Ovary (tissue), 10 donors: Measurements from ENCODE around the gene SHMT2. TPM values are rescaled to one million over a fixed set of nuclear protein-coding genes. Genes with fewer than 3 reads are reported as not detected.

Experiments used
- DNase-seq, 5 donors: peaks; one replicate each; pipeline ENCODE4 v3.0.0-alpha.2; 2019 to 2020
- H3K27ac ChIP-seq, 2 donors: fragments of 200-600 bp; one replicate each; pipeline versions ENCODE4 v1.5.1 to v1.8.0; 2019 to 2022
- H3K27me3 ChIP-seq: fragments of 200-600 bp; one replicate; pipeline ENCODE4 v1.8.0; 2022
- H3K36me3 ChIP-seq: fragments of 200-600 bp; sonication (generic); one replicate; pipeline ENCODE4 v1.5.1; 2019
- H3K4me1 ChIP-seq: one replicate; pipeline ENCODE4 v1.8.1; 2013; ENCODE audit warnings: mild to moderate bottlenecking, moderate library complexity; ENCODE audit not compliant: insufficient read depth
- H3K4me3 ChIP-seq: fragments of 200-600 bp; sonication (generic); one replicate; pipeline ENCODE4 v1.5.1; 2017
- H3K9me3 ChIP-seq, 2 donors: fragments of 200-600 bp in 1 of 2; sonication (generic) in 1 of 2; one replicate each; pipeline versions ENCODE4 v1.5.1 to v1.8.1; 2013 to 2019; ENCODE audit warnings: mild to moderate bottlenecking in 1 of 2, moderate library complexity in 1 of 2
- EP300 ChIP-seq: sonication (generic); formaldehyde crosslinking; IDR thresholded peaks from one replicate; pipeline ENCODE4 v1.6.1; 2017; ENCODE audit warnings: antibody characterized with exemption
- POLR2A ChIP-seq: fragments of 450-650 bp; IDR thresholded peaks from one replicate; pipeline ENCODE4 v1.6.1; 2017; ENCODE audit warnings: antibody characterized with exemption, mild to moderate bottlenecking, moderate library complexity
- WGBS, 3 donors: extraction: QIAGEN DNeasy Blood & Tissue Kit in 1 of 3; methylation state at CpG; one replicate each; pipeline versions ENCODE4 v1.1.5 to v1.1.7; 2013 to 2017; 5-methylcytosine and 5-hydroxymethylcytosine counted together
- intact Hi-C, 4 donors: fragments of 100-400 bp; cut with DNase I; formaldehyde crosslinking; loops; one replicate each; pipeline versions ENCODE4 v1.11.0 to v1.15.1; 2022 to 2023
- long read RNA-seq, 3 donors: library from polyadenylated mRNA in 2 of 3; unstranded in 2 of 3; transcript quantifications; one replicate each; pipeline ENCODE4 v2.0.0 and lab custom pipeline, GENCODE V29; 2021 to 2026
- polyA plus RNA-seq, 2 donors: library from polyadenylated mRNA; stranded (reverse); fragments of 200-250 nt in 1 of 2; fragments of 350-450 nt in 1 of 2; fragmentation: Illumina TruSeq in 1 of 2; extraction: RNeasy Lipid Tissue Mini Kit (QIAGEN cat#74804) in 1 of 2; gene quantifications; one replicate each; pipeline ENCODE4 v1.2.3, GENCODE V29; 2013 to 2014
- total RNA-seq, 7 donors: library from RNA; depleted of rRNA in 2 of 7; stranded (reverse); fragments of >200 nt in 2 of 7; fragmentation: NEBNext Ultra II Directional in 3 of 7; extraction: Animal tissue kit (Norgen Biotek cat#: 25700) in 3 of 7; gene quantifications; one replicate each; pipeline versions ENCODE4 v1.1.0 to v1.2.4, GENCODE V29; 2016 to 2023
- TF ChIP-seq, protein P1 (sequence below), 3 donors: fragments of 450-650 bp in 2 of 3; fragments of 200-600 bp in 1 of 3; IDR thresholded peaks; one replicate each; pipeline versions ENCODE4 v1.5.1 to v1.8.0; 2016 to 2022; ENCODE audit warnings: antibody characterized with exemption in 3 of 3, mild to moderate bottlenecking in 1 of 3
- donor health status: DM: no; HTN: no; CAD: no; lungs with moderate emphysema.
- donor health status: DM: no; HTN: no; CAD: no.
- donor health status: Bipolar disorder and iron deficiency.
- donor health status: DM: yes; HTN: yes; CAD: no.
- donor health status: DM: no; HTN: no; CAD: no.
- donor health status: DM: yes; HTN: yes; CAD: no.

Gene SHMT2
- total RNA-seq (100 to 1,000 TPM in 1 of 7 donors, 10 to 100 TPM in 6; 32.3 to 185 (median 46.6) TPM), polyA plus RNA-seq (10 to 100 TPM; 23.0 to 34.7 TPM)
- long read RNA-seq, donor 1, transcript SHMT2-201 (12 exons, 2,537 nt): major isoform, 348 of 460 reads
- long read RNA-seq, donor 1, transcript SHMT2-226 (11 exons, 2,215 nt): minor isoform, 12 of 460 reads
- long read RNA-seq, donor 1, partial matches to known transcripts: 60 of 460 reads
- long read RNA-seq, donor 1, other reads (novel, unspliced or antisense): 35 of 460 reads
- long read RNA-seq, donor 2, transcript SHMT2-201 (12 exons, 2,537 nt): major isoform, 16 of 18 reads
- long read RNA-seq, donor 2, partial matches to known transcripts: 0 of 18 reads
- long read RNA-seq, donor 2, other reads (novel, unspliced or antisense): 0 of 18 reads
- long read RNA-seq, donor 3, transcript SHMT2-201 (12 exons, 2,537 nt): major isoform, 73 of 91 reads
- long read RNA-seq, donor 3, partial matches to known transcripts: 7 of 91 reads
- long read RNA-seq, donor 3, other reads (novel, unspliced or antisense): 7 of 91 reads

GRCh38 chr12:57229634-57230380 is at the start of gene SHMT2:
TSS of gene SHMT2 (plus strand) at chr12:57229711. CDS start at chr12:57229779, 68 bp downstream.
- Histone ChIP-seq H3K27ac (no peak within 1 kb of the TSS), H3K4me1 (peaks cover 7% of the 10 kb centered on the region), H3K27me3 (peaks cover under 1% of the 10 kb centered on the region), H3K9me3 (no peaks in the 10 kb centered on the region), H3K4me3 (peak within 1 kb of the TSS; percentile 66), H3K36me3 (no peaks in the 10 kb centered on the region)
- TF ChIP-seq POLR2A (peak; percentile 38), EP300 (no peak)
- TF ChIP-seq, protein P1, sequence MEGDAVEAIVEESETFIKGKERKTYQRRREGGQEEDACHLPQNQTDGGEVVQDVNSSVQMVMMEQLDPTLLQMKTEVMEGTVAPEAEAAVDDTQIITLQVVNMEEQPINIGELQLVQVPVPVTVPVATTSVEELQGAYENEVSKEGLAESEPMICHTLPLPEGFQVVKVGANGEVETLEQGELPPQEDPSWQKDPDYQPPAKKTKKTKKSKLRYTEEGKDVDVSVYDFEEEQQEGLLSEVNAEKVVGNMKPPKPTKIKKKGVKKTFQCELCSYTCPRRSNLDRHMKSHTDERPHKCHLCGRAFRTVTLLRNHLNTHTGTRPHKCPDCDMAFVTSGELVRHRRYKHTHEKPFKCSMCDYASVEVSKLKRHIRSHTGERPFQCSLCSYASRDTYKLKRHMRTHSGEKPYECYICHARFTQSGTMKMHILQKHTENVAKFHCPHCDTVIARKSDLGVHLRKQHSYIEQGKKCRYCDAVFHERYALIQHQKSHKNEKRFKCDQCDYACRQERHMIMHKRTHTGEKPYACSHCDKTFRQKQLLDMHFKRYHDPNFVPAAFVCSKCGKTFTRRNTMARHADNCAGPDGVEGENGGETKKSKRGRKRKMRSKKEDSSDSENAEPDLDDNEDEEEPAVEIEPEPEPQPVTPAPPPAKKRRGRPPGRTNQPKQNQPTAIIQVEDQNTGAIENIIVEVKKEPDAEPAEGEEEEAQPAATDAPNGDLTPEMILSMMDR (IDR thresholded peaks at IDR 0.05): no peak
- intact Hi-C loops: no loop called here
- WGBS, 3 donors: 1% methylated on average over 42 of the region's 42 CpGs
- peak; percentile 92 to 96 (median 95) for DNase-seq

GRCh38 chr12:57180321-57180989 is 49.1 kb upstream of the SHMT2 start:
- no peak overlapping the region for H3K27ac ChIP-seq
- intact Hi-C loops: loop anchor here in 2 of 4 donors (5.0 kb wide), 2 partner anchors 53 to 113 kb away; partner anchors contain the start of gene LRP1 (in 1 of the 2)
- WGBS, 3 donors: 91 to 93% (median 91%) methylated on average over 20 of the region's 20 CpGs
- H3K36me3 ChIP-seq: peaks cover 2% of the 10 kb centered on the region
- no peaks in the 10 kb centered on the region for H3K9me3 ChIP-seq
- DNase-seq: no peak
- TF ChIP-seq, protein P1 (IDR thresholded peaks at IDR 0.05): no peak
- no peak for TF ChIP-seq POLR2A
- H3K4me3 ChIP-seq: no peak overlapping the region
- peaks cover 2% of the 10 kb centered on the region for H3K4me1 ChIP-seq
- no peaks in the 10 kb centered on the region for H3K27me3 ChIP-seq

GRCh38 chr12:57181072-57181471 is 48.4 kb upstream of the SHMT2 start:
- Histone ChIP-seq H3K36me3 (peaks cover 2% of the 10 kb centered on the region), H3K9me3 (no peaks in the 10 kb centered on the region), H3K27ac (no peak overlapping the region), H3K4me3 (no peak overlapping the region), H3K27me3 (no peaks in the 10 kb centered on the region), H3K4me1 (no peaks in the 10 kb centered on the region)
- intact Hi-C loops: loop anchor here in 2 of 4 donors (5.0 kb wide), 2 partner anchors 54 to 114 kb away; partner anchors contain the start of gene LRP1 (in 1 of the 2)
- DNase-seq: no peak
- TF ChIP-seq, protein P1 (IDR thresholded peaks at IDR 0.05): no peak
- TF ChIP-seq POLR2A (no peak), EP300 (no peak)
- 46 to 61% (median 56%) methylated on average over 9 of the region's 9 CpGs for WGBS, 3 donors

- intact Hi-C loops: loop anchor here in 3 of 4 donors (2.0 to 5.0 kb wide), 3 partner anchors 54 to 114 kb away; partner anchors contain the start of gene LRP1 (in 1 of the 3)
- no peaks in the 10 kb centered on the region for H3K4me1 ChIP-seq
- no peak overlapping the region for H3K27ac ChIP-seq
- no peak for DNase-seq
- H3K4me3 ChIP-seq: no peak overlapping the region
- 47 to 69% (median 57%) methylated on average over 5 of the region's 5 CpGs for WGBS, 3 donors
- H3K36me3 ChIP-seq: peaks cover 2% of the 10 kb centered on the region
- no peaks in the 10 kb centered on the region for H3K27me3 ChIP-seq
- TF ChIP-seq, protein P1 (IDR thresholded peaks at IDR 0.05): no peak
- TF ChIP-seq POLR2A (no peak), EP300 (no peak)
- no peaks in the 10 kb centered on the region for H3K9me3 ChIP-seq
Observed at GRCh38 chr12:57181561-57182155, 47.9 kb upstream of the SHMT2 start.
